Measurements from ENCODE around the gene DDIT4. TPM values are rescaled to one million over a fixed set of nuclear protein-coding genes. Genes with fewer than 3 reads are reported as not detected.
A peak's percentile ranks its signal among the peaks of the same experiment; 100 is the strongest.

The DDIT4 gene
- total RNA-seq, 1 experiment from 2014 or later, result 326 TPM

DNA sequence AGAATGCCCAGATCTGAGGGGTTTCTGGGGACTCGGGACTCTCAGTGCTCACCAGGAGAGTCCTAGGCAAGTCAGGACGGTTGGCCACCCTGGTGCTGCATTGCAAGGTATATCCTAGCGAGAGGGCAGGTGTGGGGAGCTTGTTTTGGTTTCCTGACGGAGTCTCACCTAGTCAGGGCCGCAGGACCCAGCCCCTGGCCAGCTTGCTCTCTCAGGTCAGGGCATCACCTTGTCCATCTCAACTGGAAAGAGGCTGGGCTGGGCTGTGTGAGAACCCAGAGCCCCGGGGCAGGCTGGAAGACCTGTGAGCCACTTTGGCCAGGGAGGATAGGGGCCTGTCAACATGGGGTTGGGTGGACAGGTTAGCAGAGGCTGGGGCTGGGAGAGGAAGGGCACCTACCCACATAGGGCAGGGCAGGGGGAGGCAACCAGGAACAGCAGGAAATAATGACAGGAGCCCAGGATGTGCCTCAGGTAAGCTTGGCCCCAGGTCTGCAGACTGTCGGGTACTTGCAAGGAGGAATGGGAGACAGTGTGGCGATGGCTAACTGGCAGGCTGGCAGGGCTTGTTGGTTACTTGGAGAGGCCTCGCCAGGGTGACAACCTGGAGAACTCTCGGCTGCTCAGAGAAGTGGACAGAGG, 49.5 kb downstream of the DDIT4 start:
- Mint-ChIP-seq H3K27ac (ENCODE audit: unreplicated experiment) (peak overlapping the region; percentile 98), H3K9me3 (ENCODE audit: low read depth, unreplicated experiment) (no peaks in the 10 kb centered on the region), H3K4me3 (ENCODE audit: low read depth, unreplicated experiment) (no peak overlapping the region), H3K27me3 (ENCODE audit: unreplicated experiment) (no peaks in the 10 kb centered on the region), H3K4me1 (ENCODE audit: low read depth, unreplicated experiment) (peaks cover 70% of the 10 kb centered on the region), H3K36me3 (ENCODE audit: insufficient read depth, unreplicated experiment) (peaks cover 48% of the 10 kb centered on the region)
- no peak for DNase-seq
- no TSS peak for BruUV-seq (replicated peaks)
- TF ChIP-seq, protein P1, sequence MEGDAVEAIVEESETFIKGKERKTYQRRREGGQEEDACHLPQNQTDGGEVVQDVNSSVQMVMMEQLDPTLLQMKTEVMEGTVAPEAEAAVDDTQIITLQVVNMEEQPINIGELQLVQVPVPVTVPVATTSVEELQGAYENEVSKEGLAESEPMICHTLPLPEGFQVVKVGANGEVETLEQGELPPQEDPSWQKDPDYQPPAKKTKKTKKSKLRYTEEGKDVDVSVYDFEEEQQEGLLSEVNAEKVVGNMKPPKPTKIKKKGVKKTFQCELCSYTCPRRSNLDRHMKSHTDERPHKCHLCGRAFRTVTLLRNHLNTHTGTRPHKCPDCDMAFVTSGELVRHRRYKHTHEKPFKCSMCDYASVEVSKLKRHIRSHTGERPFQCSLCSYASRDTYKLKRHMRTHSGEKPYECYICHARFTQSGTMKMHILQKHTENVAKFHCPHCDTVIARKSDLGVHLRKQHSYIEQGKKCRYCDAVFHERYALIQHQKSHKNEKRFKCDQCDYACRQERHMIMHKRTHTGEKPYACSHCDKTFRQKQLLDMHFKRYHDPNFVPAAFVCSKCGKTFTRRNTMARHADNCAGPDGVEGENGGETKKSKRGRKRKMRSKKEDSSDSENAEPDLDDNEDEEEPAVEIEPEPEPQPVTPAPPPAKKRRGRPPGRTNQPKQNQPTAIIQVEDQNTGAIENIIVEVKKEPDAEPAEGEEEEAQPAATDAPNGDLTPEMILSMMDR (IDR thresholded peaks at IDR 0.05; ENCODE audit: unreplicated experiment), result no peak
- intact Hi-C loops (cut with micrococcal nuclease; ENCODE audit: unreplicated experiment), result no loop called here
- CTCF ChIA-PET, result interaction anchor here (3.7 to 4.3 kb wide), 2 partner anchors 48 to 63 kb away, joined by 23 to 29 read pairs; partner anchors contain the start of gene DDIT4

DNA sequence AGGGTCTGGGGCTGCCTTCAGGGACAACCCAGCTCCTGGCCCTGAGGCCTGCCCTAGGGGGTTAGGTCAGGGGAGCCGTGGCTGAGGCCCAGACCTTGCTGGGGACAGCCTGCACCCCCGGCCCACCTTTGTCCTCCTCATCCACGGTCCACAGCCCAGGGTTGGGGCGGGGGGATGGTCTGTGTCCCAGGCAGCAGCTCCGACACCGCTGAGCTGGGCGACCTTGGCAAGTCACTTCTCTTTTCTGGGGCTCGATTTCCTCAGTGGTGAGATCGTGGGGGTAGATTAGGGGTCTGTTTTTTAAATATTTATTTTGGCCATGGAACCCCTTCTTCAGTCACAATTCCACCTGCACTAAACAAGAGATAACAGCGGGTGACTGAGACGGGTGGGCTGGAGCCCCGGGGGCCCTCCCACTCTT, 50.1 kb downstream of the DDIT4 start:
- intact Hi-C loops (cut with micrococcal nuclease; ENCODE audit: unreplicated experiment), result no loop called here
- peak overlapping the region; percentile 98 for H3K27ac Mint-ChIP-seq (ENCODE audit: unreplicated experiment)
- DNase-seq, result no peak

More for the DNA sequence above, 50.1 kb downstream of the DDIT4 start:
- peaks cover 70% of the 10 kb centered on the region for H3K4me1 Mint-ChIP-seq (ENCODE audit: low read depth, unreplicated experiment)
- no peaks in the 10 kb centered on the region for H3K27me3 Mint-ChIP-seq (ENCODE audit: unreplicated experiment)
- peaks cover 45% of the 10 kb centered on the region for H3K36me3 Mint-ChIP-seq (ENCODE audit: insufficient read depth, unreplicated experiment)
- TF ChIP-seq, protein P1 (IDR thresholded peaks at IDR 0.05; ENCODE audit: unreplicated experiment), result no peak
- CTCF ChIA-PET, result no interaction called here
- BruUV-seq (replicated peaks), result no TSS peak
- H3K9me3 Mint-ChIP-seq (ENCODE audit: low read depth, unreplicated experiment), result no peaks in the 10 kb centered on the region
- H3K4me3 Mint-ChIP-seq (ENCODE audit: low read depth, unreplicated experiment), result no peak overlapping the region

Other genes with a start within 250 kb of the DDIT4 start
- 162 and 205 TPM in 2 replicates for gene SPOCK2, start 185.4 kb upstream of the DDIT4 start, total RNA-seq (2022)
- gene ANAPC16, start 57.9 kb upstream of the DDIT4 start, total RNA-seq (2022), result 118 and 119 TPM in 2 replicates
- gene ASCC1, start 57.6 kb upstream of the DDIT4 start, total RNA-seq (2022), result 51.3 and 59.3 TPM in 2 replicates
- gene DNAJB12, start 81.0 kb downstream of the DDIT4 start, total RNA-seq (2022), result 43.1 and 48.0 TPM in 2 replicates